Right forelimb (tissue), 1 donor: Measurements from ENCODE around the gene PKD2L1.
"Not testable (repeated sequence)": the region's sequence is repeated elsewhere in the genome, so short reads cannot be mapped to it uniquely, and the experiment has no call there.

Source experiments
- DNase-seq: peaks from one replicate; pipeline ENCODE4 v3.0.0-alpha.2; 2018

PKD2L1 gene

DNA sequence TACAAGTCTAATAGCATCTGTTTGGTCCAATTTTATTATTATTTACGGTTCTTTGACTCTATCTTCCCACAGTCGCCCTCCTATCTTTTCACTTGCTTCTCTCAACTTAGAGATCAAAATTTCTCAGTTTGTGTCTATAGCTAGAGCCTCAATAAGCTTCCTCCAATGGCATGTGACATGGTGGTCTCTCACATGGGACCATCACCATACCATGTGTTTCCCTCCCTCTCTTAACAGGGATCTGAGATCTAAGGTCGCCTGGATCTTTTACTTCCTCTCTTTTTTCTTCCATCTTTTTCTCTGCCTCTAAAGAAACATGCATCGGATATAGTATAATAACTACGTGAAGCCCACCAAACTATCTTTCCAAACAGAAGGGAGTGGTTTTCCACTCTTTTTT is 1.8 kb downstream of the PKD2L1 start:
- DNase-seq: no peak

GRCh38 chr10:100327718-100328009 is 2.4 kb downstream of the PKD2L1 start:
- DNase-seq: no peak

- DNase-seq: no peak
Observed at GRCh38 chr10:100327007-100327717, 2.9 kb downstream of the PKD2L1 start.

DNA sequence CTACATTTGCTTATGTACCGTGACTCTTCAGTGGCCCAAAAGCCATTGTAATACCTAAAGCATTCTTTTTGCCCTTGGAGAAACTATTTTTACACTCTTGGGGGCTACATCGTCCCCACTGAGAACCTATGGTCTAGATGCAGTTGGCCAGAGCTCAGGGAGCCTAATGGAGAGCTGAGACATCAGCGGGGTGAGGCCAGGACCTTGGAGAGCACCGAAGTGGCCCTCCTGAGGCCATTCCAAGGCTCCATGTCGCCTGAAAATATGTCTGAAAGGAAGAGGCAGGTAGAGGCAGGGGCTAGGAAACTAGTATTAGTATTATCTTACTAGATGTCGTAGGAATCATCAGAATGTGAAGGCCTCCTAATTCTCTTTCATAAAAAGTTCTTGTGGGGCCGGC is 4.9 kb downstream of the PKD2L1 start:
- no peak for DNase-seq

DNA sequence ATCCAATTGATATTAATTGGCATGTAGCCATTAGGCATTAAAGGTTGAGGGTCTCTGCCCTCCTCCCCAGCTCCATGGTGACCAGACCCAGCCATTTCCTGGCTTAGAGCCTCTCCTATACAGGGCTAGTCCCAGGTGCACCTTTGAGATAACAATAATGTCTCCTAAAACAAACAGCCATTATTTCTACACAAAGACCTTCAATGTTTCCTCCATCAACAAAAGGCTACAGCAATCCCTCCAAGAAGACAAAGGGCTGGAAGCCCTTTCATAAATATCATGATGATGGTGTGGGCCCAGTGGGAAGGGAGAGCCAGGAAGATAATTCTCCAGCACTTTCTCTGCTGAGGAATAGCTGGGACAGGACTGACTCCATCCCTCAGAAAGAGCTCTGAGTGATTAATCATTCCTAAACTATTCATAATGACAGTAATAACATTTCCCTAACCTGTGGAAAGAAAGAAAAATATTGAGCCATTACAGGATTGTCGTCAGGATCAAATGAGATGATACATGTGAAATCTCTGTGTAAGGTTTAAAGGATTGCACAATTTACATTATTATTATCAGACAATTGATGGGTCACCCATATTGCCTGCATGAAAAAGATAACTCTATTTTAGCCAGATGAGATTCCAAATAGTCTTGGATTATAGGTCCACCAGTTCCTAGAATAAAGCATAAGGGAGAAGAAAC is 10.2 kb downstream of the PKD2L1 start:
- no peak for DNase-seq

DNA sequence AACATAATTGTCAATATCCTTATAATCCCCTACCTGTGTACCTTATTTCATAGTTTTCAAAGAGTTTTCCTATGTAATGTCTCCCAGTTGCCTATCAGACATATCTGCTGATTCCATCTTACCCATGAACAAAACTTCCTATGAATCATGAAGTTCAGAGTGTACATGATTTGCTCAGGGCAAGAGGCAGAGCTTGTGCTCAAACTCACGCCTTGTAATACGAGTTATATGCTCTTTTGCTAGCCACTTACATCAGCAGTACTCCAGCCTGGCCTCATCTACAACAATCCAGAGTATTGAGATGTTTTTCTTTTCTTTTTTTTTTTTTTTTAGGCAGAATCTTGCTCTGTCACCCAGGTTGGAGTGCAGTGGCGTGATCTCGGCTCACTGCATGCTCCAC is 11.8 kb downstream of the PKD2L1 start:
- DNase-seq: no peak

GRCh38 chr10:100315615-100316014 is 14.4 kb downstream of the PKD2L1 start:
- DNase-seq: no peak

GRCh38 chr10:100311298-100311697 is 18.7 kb downstream of the PKD2L1 start:
- DNase-seq: no peak

DNA sequence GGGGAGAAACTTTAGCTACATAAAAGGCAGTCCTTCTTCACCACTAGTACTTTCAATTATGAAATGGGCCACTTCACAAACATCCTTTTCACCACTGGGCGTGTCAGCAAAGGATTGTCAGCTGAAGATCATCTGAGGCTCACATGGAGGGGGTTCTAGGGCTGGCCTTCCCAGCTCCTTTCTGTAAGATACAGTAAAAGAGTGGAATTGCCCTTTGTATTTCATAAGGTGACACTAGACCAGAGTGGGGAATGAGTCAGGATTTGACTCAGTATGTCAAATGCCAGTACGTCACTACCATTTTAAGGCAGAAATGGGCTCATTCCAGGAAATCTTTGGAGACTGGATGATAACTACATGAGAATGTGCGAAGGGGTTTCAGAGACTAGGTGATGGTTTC is 22.3 kb downstream of the PKD2L1 start:
- DNase-seq: no peak

DNA sequence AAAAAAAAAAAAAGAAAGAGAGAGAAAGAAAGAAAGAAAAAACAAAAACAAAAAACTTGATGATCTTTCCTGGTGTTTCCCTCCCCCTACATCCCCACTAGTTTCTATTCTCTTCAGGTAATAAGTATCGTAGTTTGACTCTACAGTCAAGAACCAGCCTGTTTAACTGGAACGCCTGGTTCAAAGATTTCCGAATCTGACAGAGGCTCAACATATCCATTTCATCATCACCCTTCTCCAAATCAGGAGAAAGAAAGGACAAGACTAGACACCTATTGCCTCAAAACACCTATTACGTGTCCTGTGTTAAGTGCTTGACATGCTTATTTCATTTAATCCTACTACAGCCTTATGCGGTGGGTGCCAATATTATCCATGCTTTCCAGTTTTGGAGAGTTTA is 23.2 kb downstream of the PKD2L1 start:
- no peak for DNase-seq

DNA sequence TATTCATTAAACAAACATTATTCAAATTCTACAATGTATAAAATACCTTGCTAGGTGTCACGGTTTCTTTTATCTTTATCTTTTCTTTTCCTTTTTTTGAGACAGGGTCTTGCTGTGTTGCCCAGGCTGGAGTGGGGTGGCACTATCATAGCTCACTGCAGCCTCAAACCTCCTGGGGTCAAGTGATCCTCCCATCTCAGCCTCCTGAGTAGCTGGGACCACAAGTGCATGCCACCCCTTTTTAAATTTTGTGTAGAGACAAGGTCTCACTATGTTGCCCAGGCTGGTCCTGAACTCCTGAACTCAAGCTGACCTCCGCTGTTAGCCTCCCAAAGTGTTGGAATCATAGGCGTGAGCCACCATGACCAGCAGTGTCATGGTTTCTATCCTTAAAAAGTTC is 25.6 kb downstream of the PKD2L1 start:
- DNase-seq: no peak

DNA sequence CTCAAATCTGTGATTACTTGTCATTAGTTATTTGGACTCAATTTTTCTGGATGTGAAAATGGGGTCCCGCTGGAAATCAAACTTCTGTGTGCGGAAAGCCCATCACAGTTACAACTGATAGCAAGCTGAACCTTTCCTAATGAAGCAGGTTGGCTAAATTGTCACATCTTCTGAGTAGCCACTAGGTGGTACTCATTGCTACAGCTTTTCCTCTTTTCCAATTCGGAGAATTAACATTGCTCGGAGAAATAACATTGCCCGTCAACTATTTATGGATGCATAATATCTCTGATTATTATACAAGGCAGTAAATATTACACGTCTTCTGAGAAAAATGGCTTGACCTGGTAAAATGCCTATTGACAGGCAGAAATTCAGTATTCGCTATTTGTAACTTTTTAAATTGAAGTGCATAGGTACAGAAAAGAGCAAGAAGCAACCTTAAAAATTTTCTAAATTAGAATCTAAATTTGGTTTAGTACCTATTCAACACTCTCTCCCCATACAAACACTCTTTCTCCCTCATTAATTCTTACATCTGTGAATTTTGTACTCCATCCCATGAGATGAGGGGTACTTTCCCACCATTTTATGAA is 26.2 kb downstream of the PKD2L1 start:
- no peak for DNase-seq

DNA sequence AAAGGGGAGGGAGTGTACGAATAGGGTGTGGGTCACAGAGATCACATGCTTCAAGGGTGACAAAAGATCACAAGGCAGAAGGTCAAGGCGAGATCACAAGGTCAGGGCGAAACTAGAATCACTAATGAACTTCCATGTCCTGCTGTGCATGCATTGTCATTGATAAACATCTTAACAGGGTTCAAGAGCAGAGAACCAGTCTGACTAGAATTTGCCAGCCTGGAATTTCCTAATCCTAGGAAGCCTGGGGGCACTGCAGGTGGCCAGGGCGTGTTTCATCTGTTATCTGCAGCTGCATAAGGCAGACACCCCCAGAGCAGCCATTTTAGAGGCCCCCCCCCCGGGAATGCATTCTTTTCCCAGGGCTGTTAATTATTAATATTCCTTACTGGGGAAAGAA is 28.9 kb downstream of the PKD2L1 start:
- not testable (repeated sequence) for DNase-seq

GRCh38 chr10:100297242-100297641 is 32.8 kb downstream of the PKD2L1 start:
- DNase-seq: no peak

DNA sequence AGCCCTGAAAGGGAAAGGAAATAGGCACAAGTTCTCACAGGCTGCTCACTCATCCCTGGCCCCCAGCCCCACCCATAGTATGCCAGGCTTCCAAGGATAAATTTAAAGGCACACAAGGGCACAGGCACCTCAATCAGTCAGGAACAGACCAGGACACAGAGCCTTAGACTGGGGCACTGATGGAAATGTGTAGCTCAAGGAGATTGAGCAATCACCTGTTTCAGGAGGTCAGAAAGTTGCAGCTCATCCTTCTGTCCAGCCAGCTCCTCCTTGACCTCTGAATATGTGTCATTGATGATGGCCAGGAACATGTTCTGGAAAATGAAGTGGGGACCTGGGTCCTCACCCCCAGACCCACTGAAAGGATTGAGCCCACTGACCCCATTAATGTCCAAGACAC is 37.0 kb downstream of the PKD2L1 start:
- DNase-seq: no peak

- DNase-seq: not testable (repeated sequence)
Observed at GRCh38 chr10:100292300-100292699, 37.7 kb downstream of the PKD2L1 start.

GRCh38 chr10:100291356-100291755 is 38.7 kb downstream of the PKD2L1 start:
- DNase-seq: no peak

DNA sequence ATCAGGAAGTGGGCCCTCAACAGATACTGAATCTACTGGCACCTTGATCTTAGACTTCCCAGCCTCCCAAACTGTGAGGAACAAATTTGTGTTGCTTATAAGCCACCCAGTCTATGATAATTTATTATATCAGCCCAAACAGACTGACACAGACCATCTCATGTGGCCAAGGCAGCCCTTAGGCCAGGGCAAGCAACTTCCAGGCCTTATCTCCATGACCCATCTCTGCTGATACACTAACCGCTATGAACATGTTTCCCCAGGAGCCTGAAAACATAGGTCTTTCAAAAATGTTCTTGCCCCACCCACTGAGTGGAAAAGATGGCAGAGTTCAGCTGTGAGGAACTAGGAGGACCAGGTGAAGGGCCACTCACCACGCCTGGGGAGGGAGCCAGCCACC is 40.4 kb downstream of the PKD2L1 start:
- no peak for DNase-seq

DNA sequence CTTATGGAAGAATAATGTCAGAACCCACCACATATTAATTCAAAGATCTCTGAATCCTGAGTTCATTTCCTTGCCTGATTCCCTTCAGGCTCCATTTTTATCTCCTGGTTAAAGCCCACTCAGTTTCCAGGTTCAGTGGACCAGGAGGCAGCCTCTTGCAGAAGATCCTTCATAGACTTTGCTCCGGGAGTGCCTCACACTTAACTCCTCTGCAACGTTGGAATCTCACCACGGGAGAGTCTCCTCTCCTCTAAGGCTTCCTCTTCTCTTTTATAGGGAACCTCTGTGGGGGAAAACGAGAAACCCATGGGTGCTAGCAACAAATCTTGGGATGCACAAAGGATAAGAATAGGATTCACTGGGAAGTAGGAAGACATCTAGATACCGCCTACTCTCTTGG is 41.8 kb downstream of the PKD2L1 start:
- no peak for DNase-seq

DNA sequence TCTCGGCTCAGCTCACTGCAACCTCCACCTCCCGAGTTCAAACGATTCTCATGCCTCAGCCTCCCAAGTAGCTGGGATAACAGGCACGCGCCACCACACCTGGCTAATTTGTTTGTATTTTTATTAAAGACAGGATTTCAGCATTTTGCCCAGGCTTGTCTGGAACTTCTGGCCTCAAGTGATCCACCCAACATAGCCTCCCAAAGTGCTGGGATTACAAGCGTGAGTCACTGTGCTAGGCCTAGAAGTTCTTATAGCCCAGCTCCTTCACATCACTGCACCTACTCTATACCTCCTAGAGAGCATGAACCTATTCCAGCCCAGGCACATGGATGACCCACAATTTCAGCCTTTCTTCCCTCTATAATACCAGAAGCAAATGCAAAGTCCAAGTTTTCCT is 42.3 kb downstream of the PKD2L1 start:
- no peak for DNase-seq

- peak; percentile 93 for DNase-seq
Observed at GRCh38 chr10:100286051-100287033, 43.7 kb downstream of the PKD2L1 start, which contains the start of gene BLOC1S2. Gene BLOC1S2, minus strand, starts transcription at chr10:100286680. Its CDS starts 21 bp downstream, at chr10:100286659.

GRCh38 chr10:100285326-100285725 is 44.7 kb downstream of the PKD2L1 start:
- DNase-seq: not testable (repeated sequence)

GRCh38 chr10:100282907-100283306 is 47.1 kb downstream of the PKD2L1 start:
- no peak for DNase-seq
